ENCODE results near the gene TFPT.

Gene TFPT

GRCh38 chr19:54148158-54148557 is 32.7 kb upstream of the TFPT start:
- Histone ChIP-seq H3K27me3 (ENCODE audit: control insufficient read depth, insufficient read depth, low read length, poor library complexity, severe bottlenecking) (no peaks in the 10 kb centered on the region), H3K36me3 (ENCODE audit: control insufficient read depth, insufficient read depth, low read length) (peaks cover 88% of the 10 kb centered on the region), H3K9me3 (ENCODE audit: control insufficient read depth, low read length) (no peaks in the 10 kb centered on the region), H3K27ac (ENCODE audit: insufficient read depth, low read depth, low read length, poor library complexity, severe bottlenecking) (no peak overlapping the region), H3K4me1 (ENCODE audit: control insufficient read depth, insufficient read depth, low read length) (no peaks in the 10 kb centered on the region), H3K4me3 (ENCODE audit: insufficient read depth, low read depth, low read length) (no peak overlapping the region)
- 93% methylated on average over 19 of the region's 19 CpGs for WGBS, 2 experiments

GRCh38 chr19:54147676-54148075 is 32.2 kb upstream of the TFPT start:
- Histone ChIP-seq H3K27me3 (ENCODE audit: control insufficient read depth, insufficient read depth, low read length, poor library complexity, severe bottlenecking) (no peaks in the 10 kb centered on the region), H3K27ac (ENCODE audit: insufficient read depth, low read depth, low read length, poor library complexity, severe bottlenecking) (no peak overlapping the region), H3K9me3 (ENCODE audit: control insufficient read depth, low read length) (no peaks in the 10 kb centered on the region), H3K4me1 (ENCODE audit: control insufficient read depth, insufficient read depth, low read length) (no peaks in the 10 kb centered on the region), H3K36me3 (ENCODE audit: control insufficient read depth, insufficient read depth, low read length) (peaks cover 87% of the 10 kb centered on the region), H3K4me3 (ENCODE audit: insufficient read depth, low read depth, low read length) (no peak overlapping the region)
- 96% methylated on average over 3 of the region's 3 CpGs for WGBS, 2 experiments

- Histone ChIP-seq H3K4me3 (ENCODE audit: insufficient read depth, low read depth, low read length) (no peak overlapping the region), H3K9me3 (ENCODE audit: control insufficient read depth, low read length) (no peaks in the 10 kb centered on the region), H3K27ac (ENCODE audit: insufficient read depth, low read depth, low read length, poor library complexity, severe bottlenecking) (no peak overlapping the region), H3K27me3 (ENCODE audit: control insufficient read depth, insufficient read depth, low read length, poor library complexity, severe bottlenecking) (no peaks in the 10 kb centered on the region), H3K4me1 (ENCODE audit: control insufficient read depth, insufficient read depth, low read length) (no peaks in the 10 kb centered on the region), H3K36me3 (ENCODE audit: control insufficient read depth, insufficient read depth, low read length) (peaks cover 72% of the 10 kb centered on the region)
- 97% methylated on average over 28 of the region's 28 CpGs for WGBS, 2 experiments
Measured at GRCh38 chr19:54145541-54146158, 30.2 kb upstream of the TFPT start.

GRCh38 chr19:54142166-54142780 is 26.8 kb upstream of the TFPT start:
- peaks cover 44% of the 10 kb centered on the region for H3K36me3 ChIP-seq (ENCODE audit: control insufficient read depth, insufficient read depth, low read length)
- H3K27ac ChIP-seq (ENCODE audit: insufficient read depth, low read depth, low read length, poor library complexity, severe bottlenecking), result no peak overlapping the region
- H3K4me1 ChIP-seq (ENCODE audit: control insufficient read depth, insufficient read depth, low read length), result peaks cover 15% of the 10 kb centered on the region
- 78 to 88% methylated on average over 7 of the region's 7 CpGs for WGBS, 2 experiments
- no peaks in the 10 kb centered on the region for H3K27me3 ChIP-seq (ENCODE audit: control insufficient read depth, insufficient read depth, low read length, poor library complexity, severe bottlenecking)
- H3K4me3 ChIP-seq (ENCODE audit: insufficient read depth, low read depth, low read length), result no peak overlapping the region
- no peaks in the 10 kb centered on the region for H3K9me3 ChIP-seq (ENCODE audit: control insufficient read depth, low read length)

GRCh38 chr19:54141356-54141755 is 25.9 kb upstream of the TFPT start:
- H3K4me3 ChIP-seq (ENCODE audit: insufficient read depth, low read depth, low read length), result no peak overlapping the region
- H3K9me3 ChIP-seq (ENCODE audit: control insufficient read depth, low read length), result no peaks in the 10 kb centered on the region
- WGBS, 2 experiments, result 93% methylated on average over 3 of the region's 3 CpGs
- H3K36me3 ChIP-seq (ENCODE audit: control insufficient read depth, insufficient read depth, low read length), result peaks cover 35% of the 10 kb centered on the region
- H3K27ac ChIP-seq (ENCODE audit: insufficient read depth, low read depth, low read length, poor library complexity, severe bottlenecking), result no peak overlapping the region
- H3K27me3 ChIP-seq (ENCODE audit: control insufficient read depth, insufficient read depth, low read length, poor library complexity, severe bottlenecking), result peaks cover 1% of the 10 kb centered on the region
- H3K4me1 ChIP-seq (ENCODE audit: control insufficient read depth, insufficient read depth, low read length), result peaks cover 15% of the 10 kb centered on the region

- Histone ChIP-seq H3K9me3 (ENCODE audit: control insufficient read depth, low read length) (peaks cover 1% of the 10 kb centered on the region), H3K4me1 (ENCODE audit: control insufficient read depth, insufficient read depth, low read length) (peaks cover 19% of the 10 kb centered on the region), H3K36me3 (ENCODE audit: control insufficient read depth, insufficient read depth, low read length) (peaks cover 10% of the 10 kb centered on the region), H3K27me3 (ENCODE audit: control insufficient read depth, insufficient read depth, low read length, poor library complexity, severe bottlenecking) (peaks cover 10% of the 10 kb centered on the region), H3K27ac (ENCODE audit: insufficient read depth, low read depth, low read length, poor library complexity, severe bottlenecking) (no peak overlapping the region), H3K4me3 (ENCODE audit: insufficient read depth, low read depth, low read length) (peak overlapping the region; percentile 84)
- 33 to 36% methylated on average over 31 of the region's 31 CpGs for WGBS, 2 experiments
Measured at GRCh38 chr19:54138489-54139256, 23.2 kb upstream of the TFPT start.

GRCh38 chr19:54137699-54138488 is 22.4 kb upstream of the TFPT start, which contains the start of gene CNOT3:
Gene CNOT3, plus strand, starts transcription at chr19:54137762. Its CDS starts 5,217 bp downstream, at chr19:54142979.
- WGBS, 2 experiments, result 0% methylated on average over 103 of the region's 103 CpGs
- Histone ChIP-seq H3K36me3 (ENCODE audit: control insufficient read depth, insufficient read depth, low read length) (peaks cover 4% of the 10 kb centered on the region), H3K9me3 (ENCODE audit: control insufficient read depth, low read length) (peaks cover 2% of the 10 kb centered on the region), H3K27ac (ENCODE audit: insufficient read depth, low read depth, low read length, poor library complexity, severe bottlenecking) (peak within 1 kb of the TSS; percentile 93), H3K4me1 (ENCODE audit: control insufficient read depth, insufficient read depth, low read length) (peaks cover 19% of the 10 kb centered on the region), H3K4me3 (ENCODE audit: insufficient read depth, low read depth, low read length) (peak within 1 kb of the TSS; percentile 84), H3K27me3 (ENCODE audit: control insufficient read depth, insufficient read depth, low read length, poor library complexity, severe bottlenecking) (peaks cover 10% of the 10 kb centered on the region)

GRCh38 chr19:54136864-54137698 is 21.6 kb upstream of the TFPT start:
- Histone ChIP-seq H3K9me3 (ENCODE audit: control insufficient read depth, low read length) (peaks cover 2% of the 10 kb centered on the region), H3K4me3 (ENCODE audit: insufficient read depth, low read depth, low read length) (peak overlapping the region; percentile 84), H3K4me1 (ENCODE audit: control insufficient read depth, insufficient read depth, low read length) (peaks cover 19% of the 10 kb centered on the region), H3K27ac (ENCODE audit: insufficient read depth, low read depth, low read length, poor library complexity, severe bottlenecking) (peak overlapping the region; percentile 93), H3K27me3 (ENCODE audit: control insufficient read depth, insufficient read depth, low read length, poor library complexity, severe bottlenecking) (peaks cover 10% of the 10 kb centered on the region), H3K36me3 (ENCODE audit: control insufficient read depth, insufficient read depth, low read length) (peaks cover under 1% of the 10 kb centered on the region)
- 0% methylated on average over 46 of the region's 46 CpGs for WGBS, 2 experiments

GRCh38 chr19:54136086-54136863 is 20.8 kb upstream of the TFPT start:
- peaks cover 2% of the 10 kb centered on the region for H3K9me3 ChIP-seq (ENCODE audit: control insufficient read depth, low read length)
- peaks cover 10% of the 10 kb centered on the region for H3K27me3 ChIP-seq (ENCODE audit: control insufficient read depth, insufficient read depth, low read length, poor library complexity, severe bottlenecking)
- WGBS, 2 experiments, result 3% methylated on average over 30 of the region's 30 CpGs
- H3K4me1 ChIP-seq (ENCODE audit: control insufficient read depth, insufficient read depth, low read length), result peaks cover 19% of the 10 kb centered on the region
- H3K4me3 ChIP-seq (ENCODE audit: insufficient read depth, low read depth, low read length), result peak overlapping the region; percentile 51
- H3K36me3 ChIP-seq (ENCODE audit: control insufficient read depth, insufficient read depth, low read length), result peaks cover 5% of the 10 kb centered on the region
- no peak overlapping the region for H3K27ac ChIP-seq (ENCODE audit: insufficient read depth, low read depth, low read length, poor library complexity, severe bottlenecking)
